Loucy (cell line): Measurements from ENCODE around the gene PSMD7.

Experiments
- H2AFZ ChIP-seq: fragments of 200-600 bp; sonication (generic); 2 replicates; pipeline ENCODE4 v1.6.0; 2016; ENCODE audit warnings: antibody characterized with exemption, mild to moderate bottlenecking, low read length, moderate library complexity
- H3F3A ChIP-seq: fragments of 200-600 bp; 2 replicates; pipeline ENCODE4 v1.6.0; 2016; ENCODE audit warnings: antibody characterized with exemption, low read depth, mild to moderate bottlenecking
- H3K27me3 ChIP-seq: fragments of 200-600 bp; sonication (generic); 2 replicates; pipeline ENCODE4 v1.6.1; 2014; ENCODE audit warnings: low read length, mild to moderate bottlenecking; ENCODE audit not compliant: insufficient read depth, poor library complexity, severe bottlenecking
- H3K36me3 ChIP-seq: fragments of 200-600 bp; sonication (generic); 2 replicates; pipeline ENCODE4 v1.6.1; 2016; ENCODE audit warnings: low read length; ENCODE audit not compliant: insufficient read depth
- H3K4me1 ChIP-seq: fragments of 200-600 bp; sonication (generic); 2 replicates; pipeline ENCODE4 v1.5.1; 2014; ENCODE audit warnings: low read length, mild to moderate bottlenecking; ENCODE audit not compliant: insufficient read depth, poor library complexity, severe bottlenecking
- H3K4me2 ChIP-seq: fragments of 200-600 bp; sonication (generic); 2 replicates; pipeline ENCODE4 v1.6.0; 2014; ENCODE audit warnings: antibody characterized with exemption, low read length, low read depth, mild to moderate bottlenecking; ENCODE audit not compliant: poor library complexity, severe bottlenecking
- H3K4me3 ChIP-seq: fragments of 200-600 bp; sonication (generic); 2 replicates; pipeline ENCODE4 v1.5.1; 2014; ENCODE audit warnings: low read length, mild to moderate bottlenecking, mixed read lengths; ENCODE audit not compliant: poor library complexity, severe bottlenecking
- H3K79me2 ChIP-seq: fragments of 200-600 bp; sonication (generic); 2 replicates; pipeline ENCODE4 v1.6.1; 2014; ENCODE audit warnings: low read length; ENCODE audit not compliant: insufficient read depth
- H3K9ac ChIP-seq: fragments of 200-600 bp; sonication (generic); 2 replicates; pipeline ENCODE4 v1.6.0; 2014; ENCODE audit warnings: mild to moderate bottlenecking, low read depth, low read length, moderate library complexity; ENCODE audit not compliant: poor library complexity, severe bottlenecking
- H3K9me2 ChIP-seq: fragments of 200-600 bp; sonication (generic); replicated peaks from 2 replicates; pipeline ENCODE4 v1.6.1; 2016; ENCODE audit warnings: low read depth, low read length, mixed read lengths
- H3K9me3 ChIP-seq: fragments of 200-600 bp; sonication (generic); 2 replicates; pipeline ENCODE4 v1.6.1; 2014; ENCODE audit warnings: mild to moderate bottlenecking, antibody characterized with exemption, low read length, low read depth; ENCODE audit not compliant: insufficient read depth
- H4K20me1 ChIP-seq: fragments of 200-600 bp; sonication (generic); 2 replicates; pipeline ENCODE4 v1.6.0; 2014; ENCODE audit warnings: antibody characterized with exemption, low read length, mild to moderate bottlenecking; ENCODE audit not compliant: insufficient read depth, poor library complexity, severe bottlenecking
- CTCF ChIP-seq: fragments of 200-600 bp; sonication (generic); conservative IDR thresholded peaks from 2 replicates; pipeline ENCODE4 v1.5.1; 2014; ENCODE audit warnings: mild to moderate bottlenecking, antibody characterized with exemption, low read length
- EZH2phosphoT487 ChIP-seq: fragments of 200-600 bp; IDR thresholded peaks from 2 replicates; pipeline ENCODE4 v1.6.1; 2018; ENCODE audit warnings: antibody characterized with exemption, mild to moderate bottlenecking, moderate library complexity, borderline replicate concordance

The PSMD7 gene

GRCh38 chr16:74261068-74261467 lies 35.5 kb upstream of the PSMD7 start:
- no peak overlapping the region for H3K4me3 ChIP-seq
- no peaks in the 10 kb centered on the region for H3K9me3 ChIP-seq
- H3F3A ChIP-seq: no peaks in the 10 kb centered on the region
- no peaks in the 10 kb centered on the region for H3K4me1 ChIP-seq
- H3K9ac ChIP-seq: no peak overlapping the region
- H3K9me2 ChIP-seq: no peaks in the 10 kb centered on the region
- H3K4me2 ChIP-seq: no peak overlapping the region
- H3K36me3 ChIP-seq: no peaks in the 10 kb centered on the region
- H3K27me3 ChIP-seq: no peaks in the 10 kb centered on the region
- TF ChIP-seq EZH2phosphoT487 (no peak), CTCF (no peak)
- no peaks in the 10 kb centered on the region for H3K79me2 ChIP-seq
- H4K20me1 ChIP-seq: no peaks in the 10 kb centered on the region
- H2AFZ ChIP-seq: no peak overlapping the region

DNA sequence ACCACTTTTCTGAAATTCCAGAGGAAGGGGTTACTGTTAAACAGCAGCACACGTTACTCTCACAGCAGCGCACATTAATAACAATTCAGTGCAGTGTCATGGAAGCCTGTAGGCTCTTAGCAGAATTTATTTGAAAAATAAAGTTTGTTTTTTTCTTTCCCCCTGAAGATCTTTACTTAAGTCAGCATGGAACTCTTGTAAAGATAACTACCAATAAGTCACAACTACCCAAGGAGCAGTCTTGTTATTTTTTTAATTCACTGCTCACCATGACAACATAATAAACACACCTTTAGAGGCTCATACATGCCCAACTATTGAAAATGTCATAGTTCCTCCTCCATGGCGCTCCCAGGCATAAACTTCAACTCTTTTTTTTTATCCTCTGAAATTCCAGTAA lies 31.8 kb upstream of the PSMD7 start:
- Histone ChIP-seq H4K20me1 (no peaks in the 10 kb centered on the region), H3K4me3 (no peak overlapping the region), H3K9ac (no peak overlapping the region), H3K27me3 (peaks cover 4% of the 10 kb centered on the region), H3K9me3 (no peaks in the 10 kb centered on the region), H3K79me2 (no peaks in the 10 kb centered on the region), H3F3A (no peaks in the 10 kb centered on the region), H3K4me2 (no peak overlapping the region), H3K36me3 (no peaks in the 10 kb centered on the region), H3K9me2 (no peaks in the 10 kb centered on the region), H2AFZ (no peak overlapping the region), H3K4me1 (no peaks in the 10 kb centered on the region)
- no peak for TF ChIP-seq CTCF
- no peak for TF ChIP-seq EZH2phosphoT487

- no peak overlapping the region for H3K9ac ChIP-seq
- no peaks in the 10 kb centered on the region for H3K79me2 ChIP-seq
- H3K4me3 ChIP-seq: no peak overlapping the region
- H3F3A ChIP-seq: no peaks in the 10 kb centered on the region
- peaks cover 4% of the 10 kb centered on the region for H3K27me3 ChIP-seq
- no peak overlapping the region for H3K4me2 ChIP-seq
- no peaks in the 10 kb centered on the region for H3K36me3 ChIP-seq
- no peak for TF ChIP-seq EZH2phosphoT487
- no peak for TF ChIP-seq CTCF
- H3K4me1 ChIP-seq: no peaks in the 10 kb centered on the region
- no peaks in the 10 kb centered on the region for H4K20me1 ChIP-seq
- H3K9me3 ChIP-seq: no peaks in the 10 kb centered on the region
- no peak overlapping the region for H2AFZ ChIP-seq
- no peaks in the 10 kb centered on the region for H3K9me2 ChIP-seq
These were observed 28.2 kb upstream of the PSMD7 start for GRCh38 chr16:74268372-74268782.
